Astrocyte (in vitro differentiated cells and primary cell): ENCODE data around the gene PLPP3. TPM values are rescaled to one million over a fixed set of nuclear protein-coding genes. Genes with fewer than 3 reads are reported as not detected.

Experiments
- DNase-seq: peaks from one replicate; pipeline ENCODE4 v3.0.0-alpha.2; 2010; ENCODE audit warnings: low read depth
- FAIRE-seq: peaks from 2 replicates; lab custom pipeline; 2011; peaks lifted over from hg19 to GRCh38; lab: Jason Lieb, UNC
- H2AFZ ChIP-seq: 2 replicates; pipeline ENCODE4 v1.6.0; 2012; ENCODE audit warnings: low read depth, low read length, inconsistent platforms
- H3K27ac ChIP-seq: 2 replicates; pipeline ENCODE4 v1.5.1; 2011; ENCODE audit warnings: low read depth, low read length, inconsistent platforms
- H3K27me3 ChIP-seq: 2 replicates; pipeline ENCODE4 v1.6.0; 2011; ENCODE audit warnings: low read length, inconsistent platforms; ENCODE audit not compliant: insufficient read depth
- H3K36me3 ChIP-seq: 2 replicates; pipeline ENCODE4 v1.5.1; 2011; ENCODE audit warnings: low read length, inconsistent platforms; ENCODE audit not compliant: insufficient read depth
- H3K4me1 ChIP-seq: 2 replicates; pipeline ENCODE4 v1.5.1; 2011; ENCODE audit warnings: low read length, inconsistent platforms; ENCODE audit not compliant: insufficient read depth
- H3K4me2 ChIP-seq: 2 replicates; pipeline ENCODE4 v1.6.0; 2012; ENCODE audit warnings: low read length, inconsistent platforms
- H3K4me3 ChIP-seq: 2 replicates; pipeline ENCODE4 v1.5.1; 2011; ENCODE audit warnings: low read depth, mild to moderate bottlenecking, low read length, inconsistent platforms; ENCODE audit not compliant: insufficient read depth
- H3K79me2 ChIP-seq: 2 replicates; pipeline ENCODE4 v1.6.0; 2012; ENCODE audit warnings: mild to moderate bottlenecking, low read length, inconsistent platforms; ENCODE audit not compliant: insufficient read depth
- H3K9ac ChIP-seq: 2 replicates; pipeline ENCODE4 v1.6.0; 2012; ENCODE audit warnings: mild to moderate bottlenecking, low read length, inconsistent platforms
- H3K9me3 ChIP-seq: 2 replicates; pipeline ENCODE4 v1.5.1; 2012; ENCODE audit warnings: low read depth, mild to moderate bottlenecking, low read length, inconsistent platforms; ENCODE audit not compliant: insufficient read depth
- H4K20me1 ChIP-seq: 2 replicates; pipeline ENCODE4 v1.6.0; 2012; ENCODE audit warnings: low read length, inconsistent platforms; ENCODE audit not compliant: insufficient read depth
- H3K27ac Mint-ChIP-seq: one replicate; pipeline ENCODE4 v1.8.0; 2021; ENCODE audit warnings: mild to moderate bottlenecking, mixed read lengths; ENCODE audit not compliant: unreplicated experiment
- H3K27me3 Mint-ChIP-seq: one replicate; pipeline ENCODE4 v1.8.0; 2021; ENCODE audit warnings: low read depth, mixed read lengths; ENCODE audit not compliant: unreplicated experiment
- H3K36me3 Mint-ChIP-seq: one replicate; pipeline ENCODE4 v1.8.0; 2021; ENCODE audit warnings: low read depth, mixed read lengths; ENCODE audit not compliant: unreplicated experiment
- H3K4me1 Mint-ChIP-seq: one replicate; pipeline ENCODE4 v1.8.0; 2021; ENCODE audit warnings: low read depth, mixed read lengths; ENCODE audit not compliant: unreplicated experiment
- H3K4me3 Mint-ChIP-seq: one replicate; pipeline ENCODE4 v1.8.0; 2021; ENCODE audit warnings: mild to moderate bottlenecking, moderate library complexity, mixed read lengths; ENCODE audit not compliant: unreplicated experiment
- H3K9me3 Mint-ChIP-seq: one replicate; pipeline ENCODE4 v1.8.0; 2021; ENCODE audit warnings: mild to moderate bottlenecking, mixed read lengths; ENCODE audit not compliant: unreplicated experiment
- EZH2 ChIP-seq: IDR thresholded peaks from 2 replicates; pipeline ENCODE4 v1.6.1; 2012; ENCODE audit warnings: mild to moderate bottlenecking, low read length, inconsistent platforms; ENCODE audit not compliant: insufficient read depth
- total RNA-seq: library from RNA; stranded (reverse); gene quantifications from 2 replicates; pipeline ENCODE4 v1.2.1, GENCODE V29; 2021
- TF ChIP-seq, protein P1 (sequence below): IDR thresholded peaks from 2 replicates; pipeline ENCODE4 v1.5.1; 2011; ENCODE audit warnings: low read depth, mild to moderate bottlenecking, inconsistent platforms, low read length, moderate library complexity; ENCODE audit not compliant: insufficient read depth

PLPP3 gene
- total RNA-seq, 1 donor from 2014 or later: 2.2 TPM

DNA sequence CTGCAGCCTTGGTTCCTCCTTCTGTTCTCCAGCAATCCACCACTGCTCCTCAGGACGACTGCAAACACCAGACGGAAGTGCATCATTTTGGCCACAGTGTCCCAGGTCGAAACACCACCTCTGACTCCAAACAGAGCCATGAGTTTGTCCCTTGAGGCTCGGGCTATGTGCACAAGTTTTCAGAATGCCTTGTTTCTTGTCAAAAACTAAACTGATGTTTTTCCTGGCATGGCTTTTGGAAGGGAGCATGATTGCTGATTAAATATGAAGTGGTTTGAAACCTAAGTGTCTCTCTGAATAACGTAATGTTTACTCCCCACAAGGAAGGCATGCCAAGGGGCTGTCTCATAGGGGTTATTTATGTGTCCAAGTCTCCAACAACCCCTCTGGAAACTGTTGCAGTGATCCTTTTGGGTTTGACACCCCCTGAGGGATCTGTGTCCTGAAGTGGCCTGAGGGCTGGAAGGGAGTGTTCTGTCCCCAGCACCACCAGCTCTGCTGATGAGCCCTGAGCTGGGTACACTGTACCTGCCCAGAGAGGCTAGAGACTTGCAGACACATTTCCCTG is 132.7 kb downstream of the PLPP3 start:
- H3K27ac ChIP-seq: no peak overlapping the region
- H3K4me1 ChIP-seq: no peaks in the 10 kb centered on the region
- no peak for FAIRE-seq
- no peaks in the 10 kb centered on the region for H3K27me3 ChIP-seq
- H3K79me2 ChIP-seq: no peaks in the 10 kb centered on the region
- no peaks in the 10 kb centered on the region for H3K36me3 ChIP-seq
- no peaks in the 10 kb centered on the region for H3K9me3 ChIP-seq
- Mint-ChIP-seq H3K36me3 (no peaks in the 10 kb centered on the region), H3K4me1 (peaks cover 3% of the 10 kb centered on the region), H3K9me3 (no peaks in the 10 kb centered on the region), H3K27ac (no peak overlapping the region), H3K4me3 (no peak overlapping the region), H3K27me3 (peaks cover 45% of the 10 kb centered on the region)
- no peak overlapping the region for H3K9ac ChIP-seq
- H2AFZ ChIP-seq: no peak overlapping the region
- no peak for TF ChIP-seq EZH2
- TF ChIP-seq, protein P1, sequence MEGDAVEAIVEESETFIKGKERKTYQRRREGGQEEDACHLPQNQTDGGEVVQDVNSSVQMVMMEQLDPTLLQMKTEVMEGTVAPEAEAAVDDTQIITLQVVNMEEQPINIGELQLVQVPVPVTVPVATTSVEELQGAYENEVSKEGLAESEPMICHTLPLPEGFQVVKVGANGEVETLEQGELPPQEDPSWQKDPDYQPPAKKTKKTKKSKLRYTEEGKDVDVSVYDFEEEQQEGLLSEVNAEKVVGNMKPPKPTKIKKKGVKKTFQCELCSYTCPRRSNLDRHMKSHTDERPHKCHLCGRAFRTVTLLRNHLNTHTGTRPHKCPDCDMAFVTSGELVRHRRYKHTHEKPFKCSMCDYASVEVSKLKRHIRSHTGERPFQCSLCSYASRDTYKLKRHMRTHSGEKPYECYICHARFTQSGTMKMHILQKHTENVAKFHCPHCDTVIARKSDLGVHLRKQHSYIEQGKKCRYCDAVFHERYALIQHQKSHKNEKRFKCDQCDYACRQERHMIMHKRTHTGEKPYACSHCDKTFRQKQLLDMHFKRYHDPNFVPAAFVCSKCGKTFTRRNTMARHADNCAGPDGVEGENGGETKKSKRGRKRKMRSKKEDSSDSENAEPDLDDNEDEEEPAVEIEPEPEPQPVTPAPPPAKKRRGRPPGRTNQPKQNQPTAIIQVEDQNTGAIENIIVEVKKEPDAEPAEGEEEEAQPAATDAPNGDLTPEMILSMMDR: no peak
- no peak overlapping the region for H3K4me2 ChIP-seq
- H4K20me1 ChIP-seq: no peaks in the 10 kb centered on the region
- H3K4me3 ChIP-seq: no peak overlapping the region
- peak; percentile 26 for DNase-seq

- no peak for FAIRE-seq
These were observed 134.3 kb downstream of the PLPP3 start for GRCh38 chr1:56444960-56445646.

More at GRCh38 chr1:56444960-56445646, 134.3 kb downstream of the PLPP3 start:
- H3K4me1 Mint-ChIP-seq: peaks cover 3% of the 10 kb centered on the region
- peaks cover 34% of the 10 kb centered on the region for H3K27me3 Mint-ChIP-seq
- Histone ChIP-seq H3K9me3 (no peaks in the 10 kb centered on the region), H3K27ac (no peak overlapping the region), H3K36me3 (no peaks in the 10 kb centered on the region), H3K9ac (no peak overlapping the region), H4K20me1 (no peaks in the 10 kb centered on the region), H3K4me3 (no peak overlapping the region), H3K4me1 (no peaks in the 10 kb centered on the region), H3K27me3 (no peaks in the 10 kb centered on the region), H3K4me2 (no peak overlapping the region), H2AFZ (no peak overlapping the region), H3K79me2 (no peaks in the 10 kb centered on the region)
- H3K27ac Mint-ChIP-seq: no peak overlapping the region
- H3K4me3 Mint-ChIP-seq: no peak overlapping the region
- TF ChIP-seq, protein P1: no peak
- TF ChIP-seq EZH2: no peak
- no peaks in the 10 kb centered on the region for H3K9me3 Mint-ChIP-seq
- H3K36me3 Mint-ChIP-seq: no peaks in the 10 kb centered on the region
- DNase-seq: no peak

Other genes with a start within 250 kb of the PLPP3 start
- gene PRKAA2, start 65.8 kb upstream of the PLPP3 start, total RNA-seq: 1.6 and 2.4 TPM in 2 replicates
- gene FYB2, start 239.8 kb upstream of the PLPP3 start, total RNA-seq: 0.14 and 0.26 TPM in 2 replicates